Stimulated activated naive CD4-positive, alpha-beta T cell treated with Interleukin-2 at 50 U/mL for 16 hours (primary cell): Measurements from ENCODE around the gene NMD3.
"Not testable (repeated sequence)": the region's sequence is repeated elsewhere in the genome, so short reads cannot be mapped to it uniquely, and the experiment has no call there.

Experiments
- DNase-seq: peaks from one replicate; lab custom pipeline; 2025; lab: John Stamatoyannopoulos, UW

NMD3 gene

DNA sequence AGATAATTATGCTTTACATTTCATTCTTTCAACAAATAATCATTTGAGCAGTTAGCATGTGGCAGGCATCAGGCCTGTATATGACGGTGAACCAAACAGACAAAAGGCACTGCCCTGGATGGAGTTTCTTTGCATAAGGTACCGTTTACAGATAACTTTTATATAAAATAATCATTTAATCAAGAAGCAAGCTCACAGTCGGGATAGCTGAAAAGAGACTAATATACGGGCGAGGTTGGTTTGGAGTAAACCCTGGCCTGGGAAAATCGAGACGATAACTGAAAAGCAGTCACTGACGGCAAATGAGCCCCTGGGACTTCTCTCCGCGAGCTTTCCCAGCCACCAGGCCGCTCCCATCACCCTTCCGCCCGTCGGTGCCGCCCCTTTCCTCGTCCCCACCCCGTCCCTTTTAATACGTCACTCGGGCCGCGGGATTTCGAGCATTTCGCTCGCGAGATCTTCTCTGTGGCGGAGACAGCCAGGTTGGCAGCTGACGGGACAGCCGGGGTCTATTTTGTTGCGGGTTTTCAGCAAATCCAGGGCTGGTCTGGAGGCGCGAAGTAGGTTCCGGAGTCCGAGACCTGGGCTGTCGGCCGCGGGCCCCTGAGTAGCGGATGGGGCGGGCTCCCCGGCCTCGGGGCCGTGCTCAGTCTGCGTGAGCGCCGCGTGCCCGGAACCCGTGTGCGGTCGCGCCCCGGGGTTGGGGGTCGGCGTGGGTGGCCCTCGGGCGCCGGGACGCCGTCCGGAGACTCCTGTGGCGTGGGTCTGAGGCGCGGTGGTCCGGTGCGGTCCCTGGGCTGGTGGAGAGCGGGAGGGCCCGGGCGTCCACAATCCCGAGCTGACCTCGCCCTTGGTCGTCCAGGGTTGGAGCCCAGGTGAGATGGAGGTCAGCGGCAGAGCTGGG lies at the start of gene NMD3:
TSS of gene NMD3 (plus strand) at position 462 of the 904 bp plus-strand sequence. CDS start 703 bp downstream, outside the sequence.
- peak; percentile 90 for DNase-seq

DNA sequence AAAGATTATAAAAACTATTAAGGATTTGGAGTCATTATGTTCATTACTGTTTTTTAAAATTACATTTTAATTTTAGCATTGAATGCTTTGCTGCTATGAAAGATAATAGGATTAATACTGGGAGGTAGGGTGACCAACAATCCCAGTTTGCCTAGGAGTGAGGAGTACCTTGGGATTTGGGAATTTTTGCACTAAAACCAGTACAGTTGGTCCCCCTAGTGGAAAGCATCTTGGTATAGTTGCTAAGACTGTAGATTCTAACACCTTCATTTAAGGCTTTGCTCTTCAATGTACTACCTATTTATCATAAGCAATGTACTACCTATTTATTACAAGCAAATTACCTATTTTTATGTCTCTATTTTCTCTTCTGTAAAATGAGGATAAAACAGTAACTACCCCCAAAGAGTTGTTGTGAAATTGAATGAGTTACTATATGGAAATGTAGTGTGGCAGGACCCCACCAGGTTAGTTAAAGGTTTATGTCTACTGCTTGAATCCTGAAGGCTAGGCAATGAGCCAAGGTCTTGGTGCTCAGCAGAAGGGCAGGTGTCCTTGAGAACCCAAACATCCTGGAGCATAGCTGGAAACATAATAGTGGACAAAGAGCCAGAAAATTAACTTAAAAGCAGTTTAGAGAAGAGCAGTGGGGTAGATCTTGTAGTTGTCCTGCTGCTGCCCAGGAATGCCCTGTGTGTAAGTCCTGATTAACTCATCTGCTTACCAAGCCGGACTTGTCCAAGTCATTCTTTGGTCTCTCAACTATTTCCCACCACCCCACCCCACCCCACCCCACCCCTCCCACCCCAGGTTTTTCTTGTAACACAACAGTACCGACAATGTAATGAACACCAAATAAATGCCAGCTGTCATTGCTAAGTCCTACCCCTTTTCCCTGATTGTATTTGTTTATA lies 49.2 kb upstream of the NMD3 start:
- DNase-seq = no peak

GRCh38 chr3:161175506-161175905 lies 45.6 kb upstream of the NMD3 start:
- no peak for DNase-seq

DNA sequence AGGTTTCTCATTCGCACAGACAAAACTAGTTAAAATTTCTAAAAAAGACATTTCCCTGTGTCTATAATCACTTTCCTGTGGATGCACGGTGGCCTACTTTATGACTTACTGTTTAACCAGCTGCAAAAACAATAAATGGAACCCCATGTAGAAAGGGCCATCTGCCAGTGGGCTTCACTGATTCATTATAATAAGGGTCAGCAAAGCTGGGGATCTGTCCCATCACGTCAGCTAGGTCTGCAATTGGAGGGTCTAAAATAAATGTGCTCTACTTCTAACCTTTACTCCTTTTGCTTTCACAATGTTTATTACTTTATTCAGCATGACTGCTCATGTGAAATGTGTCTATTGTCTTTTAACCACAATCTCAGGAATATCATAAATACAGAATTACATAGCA lies 43.1 kb upstream of the NMD3 start:
- DNase-seq = no peak

DNA sequence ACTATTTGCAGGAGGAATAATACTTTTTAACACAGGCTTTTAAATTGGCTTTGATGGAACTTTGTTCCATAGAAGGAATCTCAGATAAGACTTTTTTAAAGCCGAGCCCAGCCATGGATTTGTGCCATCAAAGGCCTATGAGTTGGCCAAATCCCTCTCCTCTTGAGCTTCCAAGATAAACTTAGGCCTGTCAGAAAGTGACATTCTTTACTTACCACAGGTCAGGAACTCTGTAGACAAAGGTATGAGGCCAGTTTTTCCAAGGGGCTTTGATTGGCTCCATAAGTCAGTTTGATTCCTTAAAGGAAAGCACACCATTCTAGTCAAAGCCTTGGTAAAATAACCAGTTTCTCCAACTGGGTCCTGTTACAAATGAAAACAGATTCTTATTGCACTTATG lies 39.7 kb upstream of the NMD3 start:
- not testable (repeated sequence) for DNase-seq

- DNase-seq = no peak
Observed at GRCh38 chr3:161187046-161187445, 34.1 kb upstream of the NMD3 start.

GRCh38 chr3:161197855-161198850 lies 23.0 kb upstream of the NMD3 start:
- no peak for DNase-seq

- DNase-seq = no peak
Observed at GRCh38 chr3:161199926-161200325, 21.2 kb upstream of the NMD3 start.

DNA sequence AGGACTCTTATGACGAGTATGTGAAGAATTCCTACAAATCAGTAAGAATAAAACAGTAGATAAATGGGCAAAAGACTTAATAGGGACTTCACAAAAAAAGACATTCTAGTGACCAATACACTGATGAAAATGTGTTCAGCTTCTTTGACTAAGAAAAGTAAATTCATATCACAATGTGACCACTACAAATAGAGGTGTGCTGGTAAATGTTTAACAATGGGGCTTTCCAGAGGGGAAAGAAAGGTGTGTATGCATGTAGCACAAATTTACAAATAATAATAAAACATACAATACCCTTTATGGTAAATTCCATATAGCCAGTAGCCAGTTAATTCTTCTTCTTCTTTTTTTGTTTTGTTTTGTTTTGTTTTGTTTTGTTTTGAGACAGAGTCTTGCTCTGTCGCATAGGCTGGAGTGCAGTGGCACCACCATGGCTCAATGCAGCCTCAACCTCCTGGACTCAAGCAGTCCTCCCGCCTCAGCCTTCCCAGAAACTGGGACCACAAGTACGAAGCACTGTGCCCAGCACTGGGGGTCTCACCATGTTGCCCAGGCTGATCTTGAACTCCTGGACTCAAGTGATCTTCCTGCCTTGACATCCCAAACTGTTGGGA lies 17.5 kb upstream of the NMD3 start:
- no peak for DNase-seq

DNA sequence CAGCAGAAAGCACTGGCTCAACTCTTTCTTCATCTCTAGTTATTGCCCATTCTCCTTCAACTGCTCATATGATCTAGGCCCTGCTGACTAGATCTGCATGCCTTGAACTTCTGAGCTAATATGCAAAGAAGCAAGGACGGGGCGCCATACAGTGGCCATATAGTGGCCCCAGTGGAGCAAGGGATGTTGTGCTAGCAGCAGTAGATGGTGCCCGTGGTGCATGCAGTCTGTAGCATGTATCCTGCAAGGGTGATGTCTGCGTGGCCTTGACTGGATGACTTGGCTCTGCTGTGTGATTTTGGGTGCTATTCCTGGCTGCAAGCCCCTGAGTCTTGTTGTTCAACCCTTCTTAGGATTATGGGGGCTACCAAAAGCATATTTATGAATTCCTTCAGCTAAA lies 12.2 kb upstream of the NMD3 start:
- no peak for DNase-seq

GRCh38 chr3:161212171-161212771 lies 8.8 kb upstream of the NMD3 start:
- no peak for DNase-seq

- no peak for DNase-seq
Observed at GRCh38 chr3:161212906-161213305, 8.2 kb upstream of the NMD3 start.

- no peak for DNase-seq
Observed at GRCh38 chr3:161213644-161214043, 7.5 kb upstream of the NMD3 start.

- DNase-seq = no peak
Observed at GRCh38 chr3:161215185-161215584, 5.9 kb upstream of the NMD3 start.

- DNase-seq = no peak
Observed at GRCh38 chr3:161217496-161217895, 3.6 kb upstream of the NMD3 start.

DNA sequence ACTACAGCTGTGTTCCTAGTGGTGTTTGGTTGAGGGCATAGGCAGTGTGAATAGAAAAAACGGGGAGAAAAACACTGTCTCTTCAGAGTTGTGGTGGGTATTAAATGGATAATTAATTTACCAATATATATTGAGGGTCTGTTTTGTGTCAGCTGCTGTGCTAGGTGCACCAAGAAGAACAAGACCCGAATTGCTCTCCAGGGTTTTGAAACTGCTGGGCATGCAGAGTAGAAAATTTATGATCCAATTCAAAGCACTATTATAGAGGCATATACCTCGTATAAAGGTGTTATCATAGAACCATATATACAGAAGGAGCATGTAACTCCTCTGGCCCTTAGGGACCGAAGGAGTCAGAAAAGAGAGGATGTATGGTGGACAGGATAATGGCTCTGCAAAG lies 1.6 kb upstream of the NMD3 start:
- no peak for DNase-seq

DNA sequence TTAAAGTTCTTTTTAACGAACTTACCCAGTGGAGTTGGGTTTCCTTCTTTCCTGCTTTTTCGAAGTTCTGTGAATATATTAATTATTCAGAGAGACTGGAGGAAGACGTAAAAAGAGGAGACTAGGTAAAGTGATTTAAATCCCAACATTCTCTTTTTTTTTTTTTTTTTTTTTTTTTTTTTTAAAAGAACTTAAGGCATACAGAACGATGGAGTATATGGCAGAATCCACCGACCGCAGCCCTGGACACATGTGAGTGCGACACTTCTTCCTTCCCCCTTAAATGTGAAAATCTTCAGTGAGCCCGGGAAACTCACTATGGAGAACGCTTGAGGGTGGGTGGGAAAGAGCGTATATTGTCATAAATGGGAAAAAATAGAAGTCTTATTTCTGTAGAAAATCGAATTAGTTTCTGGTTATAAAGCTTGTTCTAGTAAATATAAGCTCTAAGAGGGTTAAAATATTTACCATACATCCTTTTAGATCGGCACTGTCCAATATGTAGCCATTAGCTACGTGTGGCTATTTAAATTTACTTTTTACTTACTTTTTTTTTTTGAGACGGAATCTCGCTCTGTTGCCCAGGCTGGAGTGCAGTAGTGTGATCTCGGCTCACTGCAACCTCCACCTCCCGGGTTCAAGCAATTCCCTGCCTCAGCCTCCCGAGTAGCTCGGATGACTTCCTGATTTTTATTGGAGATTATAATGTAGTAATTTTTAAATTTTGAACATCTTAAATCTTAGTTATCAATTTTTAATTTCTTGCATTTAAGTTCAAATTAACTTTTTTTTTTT lies 892 bp downstream of the NMD3 start:
- DNase-seq = peak; percentile 0

GRCh38 chr3:161222662-161223061 lies 1.6 kb downstream of the NMD3 start:
- DNase-seq = no peak

- DNase-seq = no peak
Observed at GRCh38 chr3:161224786-161225185, 3.7 kb downstream of the NMD3 start.

- DNase-seq = no peak
Observed at GRCh38 chr3:161230621-161231171, 9.6 kb downstream of the NMD3 start.
